K562 (cell line): ENCODE results near the gene CCR6. TPM values are rescaled to one million over a fixed set of nuclear protein-coding genes. Genes with fewer than 3 reads are reported as not detected.
"Not testable (repeated sequence)": the region's sequence is repeated elsewhere in the genome, so short reads cannot be mapped to it uniquely, and the experiment has no call there.

Experiments
- ATAC-seq: fragments of 200-7000 bp; cut with Tn5 transposase; 3 replicates; pipeline ENCODE4 v1.9.1; 2020; ENCODE audit warnings: moderate library complexity
- BruUV-seq: library from RNA; stranded (reverse); fragments of 400-500 nt; replicated peaks from 2 replicates; lab custom pipeline; 2021; lab: Mats Ljungman, UMichigan
- CTCF ChIA-PET: fragments of 300-600 bp; formaldehyde crosslinking; extraction: SDS; loops from one replicate; lab custom pipeline; 2021; ENCODE audit warnings: low intra/inter-chr PET ratio; lab: Yijun Ruan, JAX
- POLR2A ChIA-PET: fragments of 300-600, 350-650 bp; sonication (Branson Sonifier 250); formaldehyde crosslinking; extraction: SDS; loops from one replicate; lab custom pipeline; 2021; ENCODE audit warnings: antibody characterized with exemption, inconsistent platforms; lab: Yijun Ruan, JAX
- DNase-seq, 4 experiments: peaks; one replicate each; pipeline versions ENCODE4 v3.0.0 to v3.0.0-alpha.2; 2011 to 2018; ENCODE audit warnings: low spot score in 3 of 4, mixed read lengths in 3 of 4; ENCODE audit errors: extremely low read depth in 1 of 4
- FAIRE-seq: peaks from 2 replicates; lab custom pipeline; 2011; peaks lifted over from hg19 to GRCh38; lab: Jason Lieb, UNC
- H2AFZ ChIP-seq: 2 replicates; pipeline ENCODE4 v1.6.0; 2011; ENCODE audit warnings: low read depth, low read length, control low read depth, inconsistent platforms
- H3K27ac ChIP-seq: fragments of 200-600 bp; 3 replicates; pipeline ENCODE4 v1.8.0; 2011; ENCODE audit warnings: low read depth, mild to moderate bottlenecking, control low read depth, inconsistent platforms, low read length, moderate library complexity, mixed read lengths; ENCODE audit errors: extremely low read depth
- H3K27me3 ChIP-seq, 2 experiments: fragments of 300-600 bp in 1 of 2; 2 replicates in 1 of 2; 3 replicates in 1 of 2; pipeline versions ENCODE4 v1.6.0 to v1.8.0; 2011; ENCODE audit warnings: inconsistent platforms in 2 of 2, low read length in 2 of 2, mild to moderate bottlenecking in 1 of 2, mixed read lengths in 1 of 2, moderate library complexity in 1 of 2; ENCODE audit not compliant: control insufficient read depth in 2 of 2, insufficient read depth in 2 of 2
- H3K36me3 ChIP-seq: fragments of 300-600 bp; 3 replicates; pipeline ENCODE4 v1.8.0; 2011; ENCODE audit warnings: mild to moderate bottlenecking, low read length, inconsistent platforms; ENCODE audit not compliant: control insufficient read depth, insufficient read depth
- H3K4me1 ChIP-seq, 2 experiments: fragments of 200-600 bp in 1 of 2; replicated peaks in 1 of 2; 2 replicates in 1 of 2; 3 replicates in 1 of 2; pipeline versions ENCODE4 v1.5.1 to v1.8.0; 2011; ENCODE audit warnings: inconsistent platforms in 2 of 2, low read length in 2 of 2, mild to moderate bottlenecking in 1 of 2, mixed read lengths in 1 of 2, moderate library complexity in 1 of 2; ENCODE audit not compliant: control insufficient read depth in 2 of 2, insufficient read depth in 2 of 2
- H3K4me2 ChIP-seq: 2 replicates; pipeline ENCODE4 v1.6.1; 2011; ENCODE audit warnings: low read length, control low read depth, inconsistent platforms, mixed read lengths; ENCODE audit not compliant: insufficient read depth
- H3K4me3 ChIP-seq: fragments of 200-600 bp; sonication (generic), shearing (Covaris generic); 2 replicates; pipeline ENCODE4 v1.5.1; 2016; ENCODE audit warnings: control low read depth, inconsistent platforms
- H3K79me2 ChIP-seq: fragments of 200-600 bp; 3 replicates; pipeline ENCODE4 v1.8.0; 2011; ENCODE audit warnings: low read length, inconsistent platforms; ENCODE audit not compliant: control insufficient read depth, insufficient read depth
- H3K9ac ChIP-seq, 2 experiments: 2 replicates each; pipeline versions ENCODE4 v1.6.0 to v1.6.1; 2011; ENCODE audit warnings: low read depth in 2 of 2, low read length in 2 of 2, control low read depth in 1 of 2, inconsistent platforms in 1 of 2, mild to moderate bottlenecking in 1 of 2, mixed read lengths in 1 of 2; ENCODE audit not compliant: insufficient read depth in 1 of 2
- H3K9me1 ChIP-seq: one replicate; pipeline ENCODE4 v1.6.0; 2011; ENCODE audit warnings: inconsistent platforms, mild to moderate bottlenecking, low read length, moderate library complexity; ENCODE audit not compliant: control insufficient read depth, insufficient read depth
- H3K9me3 ChIP-seq: replicated peaks from 2 replicates; pipeline ENCODE4 v1.5.1; 2011; ENCODE audit warnings: low read depth, low read length, inconsistent platforms; ENCODE audit not compliant: control insufficient read depth, insufficient read depth
- H4K20me1 ChIP-seq: replicated peaks from 2 replicates; pipeline ENCODE4 v1.6.1; 2011; ENCODE audit warnings: low read length, inconsistent platforms, mixed read lengths; ENCODE audit not compliant: control insufficient read depth, insufficient read depth
- RBBP5 ChIP-seq: fragments of 200-600 bp; sonication (generic); IDR thresholded peaks from 2 replicates; pipeline ENCODE4 v1.6.1; 2012; ENCODE audit warnings: borderline replicate concordance, mild to moderate bottlenecking, low read length, control low read depth, inconsistent platforms; ENCODE audit not compliant: insufficient read depth, poor library complexity, severe bottlenecking
- SMARCA4 ChIP-seq: fragments of 450-650 bp; IDR thresholded peaks from 2 replicates; pipeline ENCODE4 v1.6.1; 2016
- TAF9B ChIP-seq: fragments of 450-650 bp; IDR thresholded peaks from 2 replicates; pipeline ENCODE4 v1.6.1; 2018; ENCODE audit warnings: mild to moderate bottlenecking; ENCODE audit not compliant: partially characterized antibody
- WGBS: fragments of 100-300 bp; shearing (Covaris generic); methylation state at CpG from one replicate; pipeline ENCODE4 v1.1.6; 2016; ENCODE audit warnings: low coverage, mixed read lengths; ENCODE audit not compliant: insufficient coverage; ENCODE audit errors: missing lambda C conversion rate; 5-methylcytosine and 5-hydroxymethylcytosine counted together
- in situ Hi-C: fragments of 300-500 bp; cut with MboI; formaldehyde crosslinking; loops from 4 replicates; pipeline ENCODE4 v1.15.0; 2018; ENCODE audit warnings: inconsistent platforms, mixed read lengths
- intact Hi-C: fragments of 100-400 bp; cut with micrococcal nuclease; formaldehyde crosslinking; loops from 2 replicates; pipeline ENCODE4 v1.14.2; 2022
- polyA plus RNA-seq, 8 experiments: library from polyadenylated mRNA; depleted of rRNA in 4 of 8; stranded (reverse) in 5 of 8; unstranded in 3 of 8; fragments of >200 nt; fragmentation: Nextera tagmentation in 2 of 8; fragmentation: Illumina TruSeq in 1 of 8; extraction: Ambion mirVana in 2 of 8; extraction: Trizol in 1 of 8; gene quantifications; 2 replicates each; pipeline versions ENCODE4 v1.2.1 to v1.2.3, GENCODE V29; 2011 to 2014; ENCODE audit warnings: inconsistent platforms in 1 of 8, missing spikeins in 1 of 8
- total RNA-seq, 7 experiments: library from RNA; depleted of rRNA in 6 of 7; stranded (reverse); fragments of >200 nt in 6 of 7; fragmentation: Illumina TruSeq in 2 of 7; extraction: Trizol in 2 of 7; gene quantifications; 2 replicates each; pipeline versions ENCODE4 v1.2.1 to v1.2.3, GENCODE V29; 2011 to 2021; ENCODE audit warnings: low replicate concordance in 1 of 7
- TF ChIP-seq, protein P1 (sequence below), 2 experiments: fragments of 450-650 bp in 1 of 2; IDR thresholded peaks; 2 replicates each; pipeline ENCODE4 v1.6.1; 2011 to 2017; ENCODE audit warnings: low read depth in 2 of 2, antibody characterized with exemption in 1 of 2, borderline replicate concordance in 1 of 2, low read length in 1 of 2, mild to moderate bottlenecking in 1 of 2, mixed read lengths in 1 of 2; ENCODE audit not compliant: control insufficient read depth in 1 of 2
- TF ChIP-seq, protein P2 (sequence below): IDR thresholded peaks from 2 replicates; pipeline ENCODE4 v1.6.1; 2012; ENCODE audit warnings: low read depth, low read length, improper control_type of control experiment, borderline replicate concordance

The CCR6 gene
- total and polyA plus RNA-seq, 9 of the 15 experiments (the other 6 are each of a cell fraction or from before 2014, with no cell fraction given), result not detected

DNA sequence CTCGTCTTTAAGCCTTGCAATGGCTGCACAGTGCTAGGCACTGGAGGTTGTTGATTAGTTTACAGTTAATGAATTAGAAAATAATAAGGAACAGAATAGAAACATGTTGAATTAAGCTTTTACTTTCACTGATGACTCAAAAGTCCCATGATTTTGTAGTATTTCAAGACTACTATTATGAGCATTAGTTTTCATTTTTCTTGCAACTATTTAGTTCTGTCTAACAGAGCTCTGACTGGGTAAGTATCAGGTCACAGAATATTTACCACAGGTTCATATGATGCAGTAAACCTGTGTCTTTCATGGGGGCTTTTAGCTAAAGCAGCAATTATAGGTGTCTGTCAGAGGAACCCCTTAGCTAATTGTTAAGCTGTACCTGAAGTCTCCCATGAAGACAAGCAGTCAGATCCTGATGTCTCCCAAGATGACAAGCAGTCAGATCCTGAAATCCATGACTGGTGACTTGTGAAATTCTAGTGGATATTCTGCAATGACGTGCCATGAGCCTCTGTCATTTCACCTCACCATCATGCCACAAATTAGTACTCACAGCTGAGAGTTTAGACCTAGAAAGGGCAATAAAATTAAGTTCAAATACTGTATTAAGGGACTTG, 43.1 kb downstream of the CCR6 start (continued):
- TF ChIP-seq, protein P1, sequence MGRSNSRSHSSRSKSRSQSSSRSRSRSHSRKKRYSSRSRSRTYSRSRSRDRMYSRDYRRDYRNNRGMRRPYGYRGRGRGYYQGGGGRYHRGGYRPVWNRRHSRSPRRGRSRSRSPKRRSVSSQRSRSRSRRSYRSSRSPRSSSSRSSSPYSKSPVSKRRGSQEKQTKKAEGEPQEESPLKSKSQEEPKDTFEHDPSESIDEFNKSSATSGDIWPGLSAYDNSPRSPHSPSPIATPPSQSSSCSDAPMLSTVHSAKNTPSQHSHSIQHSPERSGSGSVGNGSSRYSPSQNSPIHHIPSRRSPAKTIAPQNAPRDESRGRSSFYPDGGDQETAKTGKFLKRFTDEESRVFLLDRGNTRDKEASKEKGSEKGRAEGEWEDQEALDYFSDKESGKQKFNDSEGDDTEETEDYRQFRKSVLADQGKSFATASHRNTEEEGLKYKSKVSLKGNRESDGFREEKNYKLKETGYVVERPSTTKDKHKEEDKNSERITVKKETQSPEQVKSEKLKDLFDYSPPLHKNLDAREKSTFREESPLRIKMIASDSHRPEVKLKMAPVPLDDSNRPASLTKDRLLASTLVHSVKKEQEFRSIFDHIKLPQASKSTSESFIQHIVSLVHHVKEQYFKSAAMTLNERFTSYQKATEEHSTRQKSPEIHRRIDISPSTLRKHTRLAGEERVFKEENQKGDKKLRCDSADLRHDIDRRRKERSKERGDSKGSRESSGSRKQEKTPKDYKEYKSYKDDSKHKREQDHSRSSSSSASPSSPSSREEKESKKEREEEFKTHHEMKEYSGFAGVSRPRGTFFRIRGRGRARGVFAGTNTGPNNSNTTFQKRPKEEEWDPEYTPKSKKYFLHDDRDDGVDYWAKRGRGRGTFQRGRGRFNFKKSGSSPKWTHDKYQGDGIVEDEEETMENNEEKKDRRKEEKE (IDR thresholded peaks at IDR 0.05; ENCODE audit: borderline replicate concordance in 1 of 2, control insufficient read depth in 1 of 2, low read depth in 2 of 2, low read length in 1 of 2), result no peak
- TF ChIP-seq, protein P2, sequence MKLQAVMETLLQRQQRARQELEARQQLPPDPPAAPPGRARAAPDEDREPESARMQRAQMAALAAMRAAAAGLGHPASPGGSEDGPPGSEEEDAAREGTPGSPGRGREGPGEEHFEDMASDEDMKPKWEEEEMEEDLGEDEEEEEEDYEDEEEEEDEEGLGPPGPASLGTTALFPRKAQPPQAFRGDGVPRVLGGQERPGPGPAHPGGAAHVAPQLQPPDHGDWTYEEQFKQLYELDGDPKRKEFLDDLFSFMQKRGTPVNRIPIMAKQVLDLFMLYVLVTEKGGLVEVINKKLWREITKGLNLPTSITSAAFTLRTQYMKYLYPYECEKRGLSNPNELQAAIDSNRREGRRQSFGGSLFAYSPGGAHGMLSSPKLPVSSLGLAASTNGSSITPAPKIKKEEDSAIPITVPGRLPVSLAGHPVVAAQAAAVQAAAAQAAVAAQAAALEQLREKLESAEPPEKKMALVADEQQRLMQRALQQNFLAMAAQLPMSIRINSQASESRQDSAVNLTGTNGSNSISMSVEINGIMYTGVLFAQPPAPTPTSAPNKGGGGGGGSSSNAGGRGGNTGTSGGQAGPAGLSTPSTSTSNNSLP, result no peak
- TF ChIP-seq SMARCA4 (no peak), TAF9B (no peak), RBBP5 (no peak)

DNA sequence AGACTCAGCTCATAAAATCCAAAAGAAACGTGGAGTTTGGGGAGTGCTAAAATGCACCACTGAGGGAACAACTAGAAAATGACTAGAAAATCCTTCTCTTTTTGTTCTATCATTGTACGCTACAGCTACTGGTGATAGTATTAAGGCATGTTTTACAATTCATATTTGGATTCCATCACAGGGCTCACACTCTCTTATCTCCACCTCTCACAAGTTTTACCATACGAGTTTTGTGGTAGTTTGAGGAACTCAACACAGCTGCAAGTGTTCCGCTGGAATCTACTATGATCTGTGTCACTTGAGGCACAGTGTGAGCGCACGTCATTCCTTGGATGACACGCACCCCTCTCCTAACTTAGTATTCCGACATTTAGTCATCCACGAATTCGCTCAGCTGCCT, 44.8 kb downstream of the CCR6 start:
- in situ Hi-C loops, H4K20me1 ChIP-seq, BruUV-seq: not testable (repeated sequence)

DNA sequence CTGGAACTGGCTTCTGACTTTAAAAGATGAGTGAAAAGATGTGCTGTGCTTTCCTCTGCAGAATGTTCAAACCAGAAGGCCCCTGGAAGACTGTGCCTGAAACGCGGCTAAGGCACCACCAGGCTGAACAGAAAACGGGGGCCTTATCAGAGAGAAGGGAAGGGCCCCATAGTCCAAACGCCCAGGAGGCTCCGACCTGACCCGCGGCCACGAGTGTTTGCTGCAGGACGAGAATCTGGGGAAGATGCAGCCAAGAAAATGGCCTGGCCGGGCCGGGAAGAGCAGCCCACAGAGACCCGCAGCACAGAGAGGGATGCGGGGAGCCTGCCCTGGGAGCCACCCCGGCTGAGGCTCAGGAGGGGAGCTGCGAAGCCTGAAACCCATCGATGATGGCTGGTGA, 45.4 kb downstream of the CCR6 start:
- in situ Hi-C loops, CTCF ChIA-PET, H3K9ac ChIP-seq, H3K4me3 ChIP-seq, FAIRE-seq, H3K27ac ChIP-seq, H3K79me2 ChIP-seq, intact Hi-C loops, POLR2A ChIA-PET, H3K4me2 ChIP-seq, H2AFZ ChIP-seq, H3K9me3 ChIP-seq, H3K9me1 ChIP-seq, H3K36me3 ChIP-seq, H4K20me1 ChIP-seq, BruUV-seq, DNase-seq, H3K4me1 ChIP-seq: not testable (repeated sequence)
- ATAC-seq, result peak; percentile 42
- H3K27me3 ChIP-seq, result peaks cover 16 to 44% of the 10 kb centered on the region in 2 experiments
- WGBS, result 0% methylated on average over 8 of the region's 16 CpGs

More for the DNA sequence above, 44.8 kb downstream of the CCR6 start:
- H3K27ac ChIP-seq, H3K4me3 ChIP-seq, H3K4me2 ChIP-seq, intact Hi-C loops, H3K36me3 ChIP-seq, FAIRE-seq, H3K9ac ChIP-seq, H3K9me1 ChIP-seq, H3K4me1 ChIP-seq, ATAC-seq, H3K79me2 ChIP-seq, CTCF ChIA-PET, H3K9me3 ChIP-seq, H2AFZ ChIP-seq, DNase-seq, POLR2A ChIA-PET: not testable (repeated sequence)
- H3K27me3 ChIP-seq, result peaks cover 22 to 48% of the 10 kb centered on the region in 2 experiments
- 2% methylated on average over 4 of the region's 10 CpGs for WGBS
